ENCODE measurements around the gene HRK.

DNA sequence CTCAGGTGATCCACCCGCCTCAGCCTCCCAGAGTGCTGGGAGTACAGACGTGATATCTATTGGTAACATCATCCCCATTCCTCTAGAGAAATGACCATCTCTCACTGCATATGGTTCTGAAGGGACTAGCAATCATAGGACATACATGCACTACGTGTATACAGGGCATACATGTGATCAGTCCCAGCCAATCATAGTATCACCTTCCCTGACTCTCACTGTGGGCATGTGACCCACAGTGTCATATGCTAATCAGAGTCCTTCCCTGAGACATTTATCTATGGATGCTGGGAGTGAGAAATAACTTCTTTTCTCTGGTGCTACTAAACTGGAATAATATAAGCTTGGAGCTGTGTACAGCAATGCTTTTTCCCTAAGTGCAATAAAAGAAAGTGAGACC lies 17.4 kb upstream of the HRK start:
- TF ChIP-seq CTCF (IDR thresholded peaks at IDR 0.05) (no peak), ZFX (IDR thresholded peaks at IDR 0.05; ENCODE audit: borderline replicate concordance) (no peak)

All from 22Rv1 (cell line).